GM18526 (cell line): ENCODE measurements around the gene CCM2L.

Source experiments
- POLR2A ChIP-seq: IDR thresholded peaks from 3 replicates; pipeline ENCODE4 v1.6.1; 2011; ENCODE audit not compliant: insufficient read length; ENCODE audit errors: extremely low read depth

CCM2L gene

DNA sequence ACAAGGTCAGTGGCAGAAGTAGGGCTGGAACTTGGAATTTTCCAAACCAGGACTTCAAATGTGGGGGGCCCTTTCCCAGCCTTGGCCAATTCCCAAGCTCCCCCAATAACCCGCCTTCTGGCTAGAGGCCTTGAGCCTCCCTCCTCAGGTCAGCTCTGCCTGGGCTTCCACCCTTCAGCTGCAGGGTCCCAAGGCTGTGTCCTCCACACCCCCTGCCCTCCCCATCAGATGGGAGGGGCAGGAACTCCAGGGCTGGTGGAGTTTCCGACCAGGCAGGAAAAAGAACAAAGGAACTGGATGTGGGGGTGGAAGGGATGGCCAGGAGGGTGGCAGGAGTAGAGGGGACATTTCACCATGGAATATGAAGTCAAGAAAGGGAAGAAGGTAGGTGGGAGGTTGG lies at the start of gene CCM2L:
Gene CCM2L, plus strand, starts transcription at position 338 of the 400 bp plus-strand sequence. Its CDS starts 17 bp downstream, at position 355.
- TF ChIP-seq POLR2A: no peak

DNA sequence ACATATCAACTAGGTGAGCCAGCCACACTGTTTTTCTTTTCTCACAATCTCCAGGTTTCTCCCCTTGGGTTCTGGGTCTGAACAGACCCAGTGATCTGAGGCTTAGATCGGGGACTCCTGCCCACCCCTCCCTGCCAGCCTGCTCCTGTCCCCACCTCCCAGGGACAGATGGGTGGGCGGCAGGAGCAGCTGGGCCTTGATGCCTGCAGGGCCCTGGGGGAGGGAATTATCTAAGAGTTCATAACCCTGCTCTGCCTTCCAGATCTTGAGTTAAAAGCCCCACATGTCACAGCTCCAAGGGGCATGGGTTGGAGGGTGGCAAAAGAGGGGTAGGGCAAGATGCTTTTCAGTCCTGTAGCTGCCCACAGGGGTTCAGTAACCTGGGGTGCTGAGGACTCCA lies 47.5 kb upstream of the CCM2L start:
- no peak for TF ChIP-seq POLR2A

DNA sequence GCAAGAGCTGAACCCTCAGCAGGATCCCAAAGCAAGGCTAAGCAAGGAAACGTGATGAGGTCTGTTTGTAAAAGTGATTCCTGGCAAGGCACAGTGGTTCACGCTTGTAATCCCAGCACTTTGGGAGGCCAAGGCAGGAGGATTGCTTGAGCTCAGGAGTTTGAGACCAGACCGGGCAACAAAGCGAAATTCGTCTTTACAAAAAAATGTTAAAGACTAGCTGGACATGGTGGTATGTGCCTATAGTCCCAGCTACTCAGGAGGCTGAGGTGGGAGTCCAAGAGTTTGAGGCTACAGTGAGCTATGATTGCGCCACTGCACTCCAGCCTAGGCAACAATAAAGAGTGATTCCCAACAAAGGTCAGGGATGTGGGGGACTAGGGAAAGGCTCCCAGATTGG lies 46.3 kb upstream of the CCM2L start:
- TF ChIP-seq POLR2A: no peak

DNA sequence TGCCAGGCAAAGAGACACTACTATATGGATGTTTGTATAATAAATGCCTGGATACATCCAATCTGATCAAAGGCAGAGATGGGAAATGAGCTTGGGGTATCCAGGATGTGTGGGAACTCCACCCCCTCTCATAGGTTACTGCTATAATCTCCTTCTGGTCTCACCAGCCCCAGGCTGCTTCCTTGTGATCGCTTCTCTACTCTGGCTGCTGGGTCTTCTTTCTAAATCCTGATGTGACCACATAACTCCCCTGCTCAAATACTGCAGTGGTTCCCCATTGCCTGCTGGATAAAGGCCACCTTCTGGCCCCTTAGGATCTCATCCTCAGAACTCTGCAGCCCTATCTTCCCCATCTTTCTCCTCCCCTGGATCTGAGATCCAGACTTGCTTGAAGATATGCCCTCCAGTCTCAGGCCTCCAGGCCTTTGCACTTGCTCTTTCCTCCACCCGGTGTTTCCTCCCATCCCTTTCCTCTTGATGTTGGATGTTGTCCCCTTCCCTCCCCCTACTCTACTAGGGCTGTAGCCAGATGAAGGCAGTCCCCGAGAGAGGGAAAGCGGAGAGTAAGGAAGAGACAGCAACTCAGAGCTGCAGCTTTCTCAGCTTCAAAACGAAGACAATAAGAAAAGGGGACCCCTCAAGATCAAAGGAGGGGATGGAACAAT lies 43.1 kb upstream of the CCM2L start:
- no peak for TF ChIP-seq POLR2A

DNA sequence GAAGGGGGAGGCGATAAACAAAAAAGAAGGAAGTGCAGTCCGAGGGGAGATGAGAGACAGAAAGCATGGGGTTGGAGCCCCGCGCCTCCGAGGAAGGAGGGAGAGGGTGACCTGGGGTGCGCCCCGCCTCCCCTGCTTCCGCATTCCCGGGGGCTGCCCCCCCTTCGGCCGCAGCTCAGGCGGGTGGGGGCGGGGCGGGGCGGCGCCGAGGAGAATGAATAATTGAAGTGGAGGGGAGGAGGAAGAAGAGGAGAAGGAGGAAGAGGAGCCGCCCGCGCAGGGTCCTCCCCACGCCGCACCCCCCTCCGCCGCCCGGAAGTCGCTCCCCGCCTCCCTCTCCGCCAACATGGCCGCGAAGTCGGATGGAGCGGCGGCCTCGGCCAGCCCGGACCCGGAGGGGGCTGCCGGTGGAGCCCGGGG lies 42.4 kb upstream of the CCM2L start, which contains the start of gene XKR7:
Gene XKR7, plus strand, starts transcription at position 322 of the 420 bp plus-strand sequence. Its CDS starts 25 bp downstream, at position 347.
- no peak for TF ChIP-seq POLR2A

DNA sequence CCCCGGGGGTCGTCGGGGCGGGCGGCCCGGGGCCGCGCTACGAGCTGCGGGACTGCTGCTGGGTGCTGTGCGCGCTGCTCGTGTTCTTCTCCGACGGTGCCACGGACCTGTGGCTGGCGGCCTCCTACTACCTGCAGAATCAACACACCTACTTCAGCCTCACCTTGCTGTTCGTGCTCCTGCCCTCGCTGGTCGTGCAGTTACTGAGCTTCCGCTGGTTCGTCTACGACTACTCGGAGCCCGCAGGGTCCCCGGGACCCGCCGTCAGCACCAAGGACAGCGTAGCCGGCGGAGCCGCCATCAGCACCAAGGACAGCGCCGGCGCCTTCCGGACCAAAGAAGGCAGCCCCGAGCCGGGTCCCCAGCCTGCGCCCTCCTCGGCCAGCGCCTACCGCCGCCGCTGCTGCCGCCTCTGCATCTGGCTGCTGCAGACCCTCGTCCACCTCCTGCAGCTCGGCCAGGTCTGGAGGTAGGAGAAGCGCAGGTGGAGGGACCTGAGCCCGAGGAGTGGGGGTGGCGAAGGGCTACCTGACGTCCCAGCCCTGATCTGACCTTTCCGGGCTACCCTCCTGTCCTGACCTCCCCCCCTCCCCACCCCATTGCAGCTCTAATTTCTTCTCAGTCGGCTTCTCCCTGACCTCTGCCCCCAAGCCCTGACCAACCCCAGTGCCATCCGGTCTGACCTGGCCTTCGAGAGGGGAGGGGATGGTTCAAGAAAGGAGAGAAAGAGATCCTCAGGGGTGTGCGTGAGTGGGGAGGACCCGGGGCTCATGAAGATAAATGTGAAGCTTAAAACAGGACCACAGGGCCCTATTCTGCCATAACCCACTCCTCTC lies 41.7 kb upstream of the CCM2L start:
- TF ChIP-seq POLR2A: no peak

DNA sequence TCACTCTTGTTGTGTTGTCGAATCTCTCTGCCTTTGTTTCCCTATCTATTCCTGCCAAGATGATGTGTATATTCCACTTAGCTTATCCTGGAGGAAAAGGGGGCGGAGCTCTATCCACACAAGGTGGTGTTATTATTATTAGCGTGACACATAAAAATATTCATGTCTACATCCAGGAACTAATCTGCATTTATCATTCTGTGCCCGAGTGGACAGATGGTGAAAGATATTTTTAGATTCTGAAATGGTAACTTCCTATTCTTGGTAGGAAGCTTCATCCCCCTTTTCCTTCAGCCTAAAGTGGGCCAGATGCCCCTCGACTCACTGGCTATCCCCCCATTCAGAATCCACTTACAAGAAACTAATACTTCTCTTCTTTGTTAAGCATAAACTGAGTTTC lies 40.2 kb upstream of the CCM2L start:
- TF ChIP-seq POLR2A: no peak

DNA sequence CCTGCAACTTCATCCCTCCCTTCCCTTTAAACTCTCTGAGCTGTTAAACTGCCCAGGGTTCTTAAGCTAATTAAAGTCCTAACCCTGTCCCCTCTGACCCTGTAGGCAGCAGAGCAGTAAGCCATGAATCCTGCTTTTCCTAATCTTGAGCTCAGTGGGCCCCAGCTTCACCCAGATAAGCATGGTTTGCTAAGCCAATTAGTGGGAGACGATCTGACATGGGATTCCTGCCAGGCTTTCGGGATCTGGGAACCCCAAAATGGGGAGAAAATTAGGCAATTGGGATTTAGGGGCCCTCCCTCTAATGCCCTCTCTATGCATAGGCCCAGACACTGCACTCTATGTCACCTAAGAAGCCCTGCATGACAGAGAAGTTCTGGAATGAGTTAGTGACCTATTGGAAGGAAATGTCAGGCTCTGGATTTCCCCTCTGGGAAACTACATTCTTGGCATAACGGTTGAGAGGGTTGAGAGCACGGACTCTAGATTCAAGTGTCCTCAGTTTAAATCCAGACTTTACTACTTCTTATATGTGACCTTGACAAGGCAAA lies 37.7 kb upstream of the CCM2L start:
- no peak for TF ChIP-seq POLR2A

DNA sequence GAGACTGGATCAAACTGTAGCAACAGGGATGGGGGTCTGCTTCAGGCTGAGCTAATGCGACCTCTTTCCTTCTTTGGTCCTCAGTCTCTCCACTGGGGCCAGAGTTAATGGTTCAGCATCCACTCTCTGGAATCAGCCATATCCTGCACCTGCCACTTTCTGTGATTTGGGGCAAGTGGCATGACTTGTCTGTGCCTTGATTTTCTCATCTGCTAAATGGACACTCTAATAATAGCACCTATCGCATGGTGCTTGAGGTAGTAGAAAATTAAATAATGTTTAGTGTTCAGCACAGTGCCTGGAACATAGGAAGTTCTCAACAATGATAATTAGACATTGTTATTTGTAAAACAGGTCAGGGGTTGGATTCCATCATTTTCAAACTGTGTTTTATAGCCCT lies 35.9 kb upstream of the CCM2L start:
- TF ChIP-seq POLR2A: no peak

DNA sequence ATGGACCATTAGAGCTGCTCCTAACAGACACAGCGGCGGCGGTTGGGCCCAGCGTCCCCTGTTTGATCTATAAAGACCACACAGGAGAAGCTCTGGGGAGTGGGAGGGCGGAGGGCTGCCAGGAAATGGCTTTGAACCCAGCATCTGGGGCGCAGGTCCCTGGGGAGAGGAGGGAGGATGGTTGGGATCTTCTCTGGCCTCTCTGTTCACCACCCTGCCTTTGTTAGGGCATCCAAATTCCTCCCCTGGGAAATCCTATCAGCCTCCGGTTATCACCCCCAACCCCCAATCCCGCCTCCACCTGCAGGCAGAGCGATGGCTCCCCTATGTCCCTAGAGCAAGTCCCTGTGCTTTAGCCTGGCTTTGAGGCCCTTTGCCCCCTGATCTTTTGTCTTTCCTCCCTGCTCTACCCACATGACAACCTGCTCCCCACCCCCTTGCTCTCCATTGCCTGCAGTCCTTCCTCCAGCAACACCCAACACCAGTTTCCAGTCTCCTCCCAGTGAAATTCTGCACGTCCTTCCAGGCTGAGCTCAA lies 35.2 kb upstream of the CCM2L start:
- no peak for TF ChIP-seq POLR2A

DNA sequence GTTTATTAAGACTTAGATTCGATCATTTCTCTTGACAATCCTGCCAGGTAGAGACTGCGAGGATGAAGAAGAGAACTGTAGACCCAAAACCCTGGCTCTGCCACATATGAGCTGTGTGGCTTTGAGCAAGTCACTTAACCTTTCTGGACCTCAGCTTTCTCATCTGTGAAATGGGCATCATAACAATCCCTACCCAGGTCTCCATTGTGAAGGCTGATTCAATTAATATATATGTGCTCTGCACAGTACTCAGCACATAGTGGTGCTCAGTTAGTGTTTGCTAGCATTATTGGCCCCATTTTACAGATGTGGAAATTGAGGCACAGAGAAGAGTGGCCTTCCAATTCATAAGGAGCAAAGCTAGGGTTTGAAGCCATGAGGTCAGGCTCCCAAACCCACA lies 34.4 kb upstream of the CCM2L start:
- no peak for TF ChIP-seq POLR2A

DNA sequence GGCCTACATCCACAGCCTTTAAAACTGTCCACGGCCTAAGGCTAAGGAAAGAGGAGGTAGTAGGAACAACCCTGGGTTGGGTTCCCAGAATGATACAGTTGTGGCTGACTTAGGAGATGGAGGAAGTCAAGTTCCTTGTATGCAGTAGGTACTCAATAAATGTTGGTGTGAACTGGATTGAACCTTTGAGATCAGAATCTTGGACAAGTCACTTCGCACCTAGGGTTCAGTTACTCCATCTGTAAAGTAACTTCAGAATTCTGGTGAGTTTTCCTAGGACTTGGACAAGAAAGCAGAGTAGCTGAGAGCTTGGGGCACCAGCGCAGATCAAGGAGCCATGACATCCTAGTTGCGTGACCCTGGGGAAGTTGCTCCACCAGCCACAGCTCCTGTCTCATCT lies 33.2 kb upstream of the CCM2L start:
- TF ChIP-seq POLR2A: no peak

DNA sequence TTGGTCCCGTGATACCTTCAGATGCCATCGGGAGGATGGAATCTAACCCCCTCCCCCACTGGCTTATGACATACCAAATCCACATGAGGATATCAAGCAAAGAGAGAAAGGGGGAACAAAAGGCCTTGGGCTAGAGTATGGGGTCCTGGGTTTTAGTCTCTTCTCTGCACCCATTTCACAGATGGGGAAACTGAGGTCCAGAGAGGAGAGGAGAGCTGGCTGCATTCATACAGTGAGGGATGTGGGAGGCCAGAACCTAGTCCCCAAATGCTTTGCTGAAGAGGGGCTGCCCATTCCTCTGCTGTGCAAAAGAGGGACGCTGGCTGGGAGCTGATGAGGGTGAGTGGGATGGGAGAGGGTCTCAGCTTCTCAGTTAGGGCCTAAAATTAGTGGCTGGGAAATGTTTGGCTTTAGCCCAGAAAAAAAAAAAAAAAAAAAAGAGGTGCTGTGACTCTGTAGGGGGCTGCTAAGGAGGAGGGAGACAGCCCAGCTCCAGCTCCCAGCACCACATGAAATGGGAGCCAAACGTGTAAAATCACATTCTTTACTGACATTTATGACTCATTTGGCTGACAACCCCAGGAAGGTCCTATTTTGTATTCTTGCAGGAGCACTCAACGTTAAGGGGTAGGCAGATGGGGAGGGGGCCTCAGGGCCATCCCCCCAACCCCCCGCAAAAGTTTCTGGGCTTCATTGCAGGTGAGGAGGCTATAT lies 30.4 kb upstream of the CCM2L start:
- no peak for TF ChIP-seq POLR2A

DNA sequence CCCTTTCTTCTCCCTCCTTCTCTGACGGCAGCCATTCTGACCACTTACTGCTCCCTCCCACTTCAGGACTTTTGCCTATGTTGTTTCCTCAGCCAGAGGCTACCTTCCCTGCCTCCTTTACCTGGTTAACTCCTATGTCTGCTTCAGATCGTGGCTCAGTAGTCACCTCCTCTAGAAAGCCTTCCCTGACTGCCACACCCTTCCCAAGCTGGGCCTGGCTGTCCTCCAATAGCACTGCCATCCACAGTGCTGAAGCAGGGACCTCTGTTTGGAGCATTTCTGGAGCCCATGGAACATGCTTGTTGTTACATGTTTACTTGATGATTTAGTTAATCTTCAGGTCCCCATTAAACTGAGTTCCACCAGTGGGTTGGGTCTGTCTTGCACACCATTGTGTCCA lies 28.5 kb upstream of the CCM2L start:
- TF ChIP-seq POLR2A: no peak

DNA sequence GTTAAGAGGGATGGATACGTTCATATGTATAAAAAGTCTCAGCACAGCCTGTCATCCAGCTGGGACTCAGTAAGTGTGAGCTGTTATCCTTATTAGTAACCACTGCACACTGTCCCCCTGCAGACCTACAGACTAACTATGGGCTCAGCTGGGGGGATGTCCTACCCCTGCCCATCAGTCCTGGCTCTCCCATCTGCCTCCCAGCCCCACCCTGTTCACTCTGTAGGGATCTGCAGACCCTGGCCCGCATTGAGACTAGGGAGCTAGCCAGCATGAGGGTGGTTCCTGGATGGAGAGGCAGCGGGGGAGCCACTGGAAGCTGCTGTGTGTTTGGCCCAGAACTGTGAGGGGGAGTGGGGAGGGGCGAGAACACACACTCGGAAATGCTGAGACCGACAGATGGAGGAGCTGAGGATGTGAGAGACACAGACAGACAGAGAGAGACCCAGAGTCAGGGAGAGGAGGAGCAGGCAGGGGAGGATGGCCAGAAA lies 25.2 kb upstream of the CCM2L start:
- TF ChIP-seq POLR2A: no peak
